Neuronal stem cell (in vitro differentiated cells): Measurements from ENCODE around the gene PDZD2.
A peak's percentile ranks its signal among the peaks of the same experiment; 100 is the strongest.

Experiments
- DNase-seq: peaks from one replicate; pipeline ENCODE4 v3.0.0-alpha.2; 2013; ENCODE audit warnings: low spot score
- H2AFZ ChIP-seq: one replicate; pipeline ENCODE4 v1.6.1; 2013; ENCODE audit warnings: mild to moderate bottlenecking, low read length, inconsistent platforms
- H2AK5ac ChIP-seq: 2 replicates; pipeline ENCODE4 v1.6.1; 2013; ENCODE audit warnings: low read depth, mild to moderate bottlenecking, inconsistent platforms, low read length, moderate library complexity, mixed read lengths
- H2BK120ac ChIP-seq: 2 replicates; pipeline ENCODE4 v1.6.1; 2013; ENCODE audit warnings: low read depth, mild to moderate bottlenecking, inconsistent platforms, low read length, moderate library complexity, mixed read lengths
- H2BK12ac ChIP-seq: one replicate; pipeline ENCODE4 v1.6.1; 2013; ENCODE audit warnings: low read length, inconsistent platforms
- H2BK15ac ChIP-seq: 2 replicates; pipeline ENCODE4 v1.6.1; 2013; ENCODE audit warnings: mild to moderate bottlenecking, low read length, inconsistent platforms, mixed read lengths
- H2BK5ac ChIP-seq: one replicate; pipeline ENCODE4 v1.6.1; 2013; ENCODE audit warnings: inconsistent platforms, mild to moderate bottlenecking, low read length, moderate library complexity
- H3K14ac ChIP-seq: one replicate; pipeline ENCODE4 v1.6.1; 2013; ENCODE audit warnings: low read length, inconsistent platforms
- H3K18ac ChIP-seq: 2 replicates; pipeline ENCODE4 v1.6.1; 2013; ENCODE audit warnings: low read length, inconsistent platforms
- H3K23ac ChIP-seq: 2 replicates; pipeline ENCODE4 v1.6.1; 2013; ENCODE audit warnings: low read depth, mild to moderate bottlenecking, mixed read lengths, low read length, inconsistent platforms; ENCODE audit not compliant: poor library complexity
- H3K27ac ChIP-seq: replicated peaks from 3 replicates; pipeline ENCODE4 v1.5.1; 2013; ENCODE audit warnings: low read length, inconsistent platforms
- H3K27me3 ChIP-seq, 3 experiments: 2 replicates each; pipeline ENCODE4 v1.6.1; 2013; ENCODE audit warnings: low read length in 3 of 3, mild to moderate bottlenecking in 2 of 3, inconsistent platforms in 1 of 3, low read depth in 1 of 3, mixed read lengths in 1 of 3, moderate library complexity in 1 of 3; ENCODE audit not compliant: control insufficient read depth in 3 of 3, insufficient read depth in 3 of 3
- H3K36me3 ChIP-seq, 2 donors: replicated peaks in 1 of 2; 2 replicates each; pipeline ENCODE4 v1.6.1; 2013; ENCODE audit warnings: low read length in 2 of 2; ENCODE audit not compliant: control insufficient read depth in 2 of 2, insufficient read depth in 2 of 2
- H3K4ac ChIP-seq: 2 replicates; pipeline ENCODE4 v1.6.1; 2013; ENCODE audit warnings: inconsistent platforms, mild to moderate bottlenecking, low read length, moderate library complexity
- H3K4me1 ChIP-seq, 2 donors: 1 replicate in 1 of 2; 2 replicates in 1 of 2; pipeline ENCODE4 v1.6.1; 2013; ENCODE audit warnings: low read length in 2 of 2, low read depth in 1 of 2; ENCODE audit not compliant: control insufficient read depth in 2 of 2, insufficient read depth in 1 of 2
- H3K4me2 ChIP-seq: one replicate; pipeline ENCODE4 v1.6.1; 2013; ENCODE audit warnings: mild to moderate bottlenecking, low read length, inconsistent platforms; ENCODE audit not compliant: insufficient read depth, poor library complexity, severe bottlenecking
- H3K4me3 ChIP-seq, 2 donors: 2 replicates each; pipeline ENCODE4 v1.5.1; 2013; ENCODE audit warnings: low read length in 2 of 2, mild to moderate bottlenecking in 2 of 2, inconsistent platforms in 1 of 2, moderate library complexity in 1 of 2
- H3K79me1 ChIP-seq: one replicate; pipeline ENCODE4 v1.6.1; 2013; ENCODE audit warnings: low read depth, mild to moderate bottlenecking, inconsistent platforms, low read length, moderate library complexity
- H3K9ac ChIP-seq: one replicate; pipeline ENCODE4 v1.6.1; 2013; ENCODE audit warnings: mild to moderate bottlenecking, low read depth, low read length, inconsistent platforms; ENCODE audit not compliant: poor library complexity
- H3K9me3 ChIP-seq, 2 donors: replicated peaks in 1 of 2; 2 replicates each; pipeline versions ENCODE3 to v1.6.1; 2013; ENCODE audit warnings: low read length in 2 of 2, mild to moderate bottlenecking in 2 of 2, inconsistent platforms in 1 of 2, low read depth in 1 of 2, mixed read lengths in 1 of 2, moderate library complexity in 1 of 2; ENCODE audit not compliant: control insufficient read depth in 2 of 2, insufficient read depth in 1 of 2
- H4K8ac ChIP-seq: one replicate; pipeline ENCODE4 v1.6.1; 2013; ENCODE audit warnings: low read depth, mild to moderate bottlenecking, inconsistent platforms, low read length, moderate library complexity
- H4K91ac ChIP-seq: one replicate; pipeline ENCODE4 v1.6.1; 2013; ENCODE audit warnings: low read length, low read depth, mild to moderate bottlenecking, inconsistent platforms; ENCODE audit not compliant: poor library complexity
- WGBS, 2 donors: extraction: QIAGEN DNeasy Blood & Tissue Kit; methylation state at CpG; one replicate each; pipeline ENCODE4 v1.1.7; 2013; ENCODE audit warnings: missing lambda C conversion rate in 2 of 2, mixed read lengths in 1 of 2; ENCODE audit not compliant: insufficient read length in 2 of 2, insufficient replicate concordance in 1 of 2; ENCODE audit errors: extremely low coverage in 2 of 2; 5-methylcytosine and 5-hydroxymethylcytosine counted together

The PDZD2 gene

GRCh38 chr5:31809050-31809870, 170.3 kb downstream of the PDZD2 start:
- Histone ChIP-seq H2BK5ac (no peak overlapping the region), H2BK15ac (no peak overlapping the region), H3K18ac (no peak overlapping the region), H3K14ac (no peak overlapping the region), H3K4me3 (peak overlapping the region in 1 of 2 donors; percentile 6), H4K91ac (no peak overlapping the region), H3K4me1 (peaks cover 0 to 1% of the 10 kb centered on the region in 2 donors), H3K79me1 (no peaks in the 10 kb centered on the region), H3K36me3 (no peaks in the 10 kb centered on the region), H3K4ac (no peak overlapping the region), H2BK120ac (no peak overlapping the region), H3K9ac (no peak overlapping the region), H3K27ac (no peak overlapping the region), H3K9me3 (no peaks in the 10 kb centered on the region), H2AK5ac (no peak overlapping the region), H4K8ac (no peak overlapping the region), H3K4me2 (no peak overlapping the region), H2AFZ (peak overlapping the region; percentile 85), H3K23ac (no peak overlapping the region), H3K27me3 (no peaks in the 10 kb centered on the region), H2BK12ac (no peak overlapping the region)
- DNase-seq, result peak; percentile 67
- no CpG with 5 or more reads among the region's 15 CpGs for WGBS, 2 donors

GRCh38 chr5:31811210-31811609, 172.3 kb downstream of the PDZD2 start:
- H3K23ac ChIP-seq, result no peak overlapping the region
- no peak overlapping the region for H3K4me3 ChIP-seq
- no peak overlapping the region for H2BK15ac ChIP-seq
- H3K14ac ChIP-seq, result no peak overlapping the region
- H3K36me3 ChIP-seq, result no peaks in the 10 kb centered on the region
- no peak overlapping the region for H4K8ac ChIP-seq
- no peaks in the 10 kb centered on the region for H3K27me3 ChIP-seq
- H3K27ac ChIP-seq, result no peak overlapping the region
- H3K4me2 ChIP-seq, result no peak overlapping the region
- DNase-seq, result no peak
- H2AFZ ChIP-seq, result no peak overlapping the region
- no peak overlapping the region for H2BK120ac ChIP-seq
- no peak overlapping the region for H3K18ac ChIP-seq
- no peak overlapping the region for H3K9ac ChIP-seq
- no peaks in the 10 kb centered on the region for H3K79me1 ChIP-seq
- no peak overlapping the region for H2BK12ac ChIP-seq
- no peak overlapping the region for H2AK5ac ChIP-seq
- no CpG with 5 or more reads among the region's 1 CpG for WGBS, 2 donors
- no peaks in the 10 kb centered on the region for H3K9me3 ChIP-seq
- H2BK5ac ChIP-seq, result no peak overlapping the region
- H3K4me1 ChIP-seq, result peaks cover 1 to 6% of the 10 kb centered on the region in 2 donors
- H4K91ac ChIP-seq, result no peak overlapping the region
- H3K4ac ChIP-seq, result no peak overlapping the region

DNA sequence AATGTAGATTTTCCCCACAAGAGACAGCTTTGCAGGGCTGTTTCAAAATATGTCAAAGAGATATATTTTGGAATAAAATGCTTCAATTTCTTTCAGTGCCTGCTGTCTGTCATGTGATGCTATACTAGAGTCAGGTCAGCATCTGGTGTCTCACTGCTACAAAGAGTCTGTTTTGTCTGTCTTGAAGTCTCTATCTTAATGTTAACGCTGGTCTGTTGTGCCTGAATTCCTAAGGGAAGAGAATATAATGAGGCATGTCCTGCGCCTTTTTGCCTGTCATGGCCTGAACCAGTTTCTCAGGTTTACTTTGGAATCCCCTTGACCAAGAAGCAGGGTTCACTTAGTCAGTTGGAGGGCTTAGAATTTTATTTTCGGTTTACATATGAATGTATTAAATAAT, 176.4 kb downstream of the PDZD2 start:
- no peak overlapping the region for H2BK15ac ChIP-seq
- no peak overlapping the region for H4K8ac ChIP-seq
- no peaks in the 10 kb centered on the region for H3K9me3 ChIP-seq
- no peak overlapping the region for H3K4me3 ChIP-seq
- H2AFZ ChIP-seq, result peak overlapping the region; percentile 46
- H3K14ac ChIP-seq, result no peak overlapping the region
- no CpG with 5 or more reads among the region's 3 CpGs for WGBS, 2 donors
- no peaks in the 10 kb centered on the region for H3K79me1 ChIP-seq
- no peak overlapping the region for H3K4ac ChIP-seq
- H2BK12ac ChIP-seq, result no peak overlapping the region
- no peaks in the 10 kb centered on the region for H3K27me3 ChIP-seq
- no peak overlapping the region for H3K27ac ChIP-seq
- no peak overlapping the region for H2BK5ac ChIP-seq
- no peak overlapping the region for H4K91ac ChIP-seq
- no peak overlapping the region for H2AK5ac ChIP-seq
- H3K23ac ChIP-seq, result no peak overlapping the region
- no peak overlapping the region for H3K18ac ChIP-seq
- H3K9ac ChIP-seq, result no peak overlapping the region
- DNase-seq, result no peak
- H3K4me1 ChIP-seq, result peaks cover 0 to 9% of the 10 kb centered on the region in 2 donors
- H3K36me3 ChIP-seq, result no peaks in the 10 kb centered on the region
- no peak overlapping the region for H2BK120ac ChIP-seq
- H3K4me2 ChIP-seq, result no peak overlapping the region

- Histone ChIP-seq H2BK12ac (no peak overlapping the region), H3K23ac (no peak overlapping the region), H3K27me3 (no peaks in the 10 kb centered on the region), H3K4me1 (peaks cover 0 to 9% of the 10 kb centered on the region in 2 donors), H3K36me3 (no peaks in the 10 kb centered on the region), H4K91ac (no peak overlapping the region), H2BK15ac (no peak overlapping the region), H2AK5ac (no peak overlapping the region), H3K14ac (no peak overlapping the region), H2BK120ac (no peak overlapping the region), H3K27ac (no peak overlapping the region), H3K9ac (no peak overlapping the region), H3K79me1 (no peaks in the 10 kb centered on the region), H2BK5ac (no peak overlapping the region), H2AFZ (peak overlapping the region; percentile 56), H3K4me3 (no peak overlapping the region), H3K4ac (no peak overlapping the region), H3K9me3 (no peaks in the 10 kb centered on the region), H3K4me2 (no peak overlapping the region), H3K18ac (no peak overlapping the region), H4K8ac (no peak overlapping the region)
- no peak for DNase-seq
- no CpG with 5 or more reads among the region's 4 CpGs for WGBS, 2 donors
These were observed 181.1 kb downstream of the PDZD2 start for GRCh38 chr5:31819926-31820516.
